GM12878 (cell line): ENCODE results near the gene B4GALNT4. TPM values are rescaled to one million over a fixed set of nuclear protein-coding genes. Genes with fewer than 3 reads are reported as not detected.

Source experiments
- ATAC-seq: fragments of 200-7000 bp; cut with Tn5 transposase; 3 replicates; pipeline ENCODE4 v1.9.1; 2020; ENCODE audit warnings: mild to moderate bottlenecking, moderate library complexity
- Bru-seq: library from RNA; stranded (reverse); fragments of 400-500 nt; gene quantifications from one replicate; lab custom pipeline; 2021; lab: Mats Ljungman, UMichigan
- BruChase-seq, 2 experiments: library from RNA; stranded (reverse); fragments of 400-500 nt; gene quantifications; one replicate each; lab custom pipeline; 2021; lab: Mats Ljungman, UMichigan
- BruUV-seq: library from RNA; stranded (reverse); fragments of 400-500 nt; replicated peaks from 2 replicates; lab custom pipeline; 2021; lab: Mats Ljungman, UMichigan
- CTCF ChIA-PET: fragments of 300-600 bp; sonication (Branson Sonifier 250); formaldehyde crosslinking; extraction: SDS; loops from one replicate; lab custom pipeline; 2021; ENCODE audit warnings: inconsistent platforms; lab: Yijun Ruan, JAX
- POLR2A ChIA-PET: fragments of 350-600 bp; formaldehyde crosslinking; extraction: SDS; loops from one replicate; lab custom pipeline; 2021; ENCODE audit warnings: inconsistent platforms; lab: Charles Lee
- RAD21 ChIA-PET: fragments of 300-600 bp; sonication (Branson Sonifier 250); formaldehyde crosslinking; loops from one replicate; lab custom pipeline; 2023; ENCODE audit warnings: antibody characterized with exemption; ENCODE audit not compliant: unreplicated experiment; lab: Charles Lee
- SMC1A ChIA-PET: fragments of 300-600 bp; sonication (Branson Sonifier 250); formaldehyde crosslinking; loops from one replicate; lab custom pipeline; 2023; ENCODE audit not compliant: unreplicated experiment, uncharacterized antibody; lab: Charles Lee
- DNase-seq: peaks from one replicate; pipeline ENCODE4 v3.0.0-alpha.2; 2011; ENCODE audit warnings: low read depth, low spot score
- FAIRE-seq: peaks from 3 replicates; lab custom pipeline; 2011; peaks lifted over from hg19 to GRCh38; lab: Jason Lieb, UNC
- H2AFZ ChIP-seq: 2 replicates; pipeline ENCODE4 v1.6.0; 2011; ENCODE audit warnings: low read depth, low read length, control low read depth; ENCODE audit not compliant: control insufficient read depth
- H3K27ac ChIP-seq: 2 replicates; pipeline ENCODE4 v1.5.1; 2011; ENCODE audit warnings: control low read depth; ENCODE audit not compliant: control insufficient read depth, insufficient read depth
- H3K27me3 ChIP-seq, 2 experiments: replicated peaks in 1 of 2; 2 replicates each; pipeline versions ENCODE4 v1.6.0 to v1.6.1; 2011; ENCODE audit warnings: low read length in 1 of 2; ENCODE audit not compliant: control insufficient read depth in 2 of 2, insufficient read depth in 2 of 2
- H3K36me3 ChIP-seq, 2 experiments: 2 replicates each; pipeline ENCODE4 v1.5.1; 2011; ENCODE audit warnings: low read length in 1 of 2; ENCODE audit not compliant: control insufficient read depth in 2 of 2, insufficient read depth in 2 of 2
- H3K4me1 ChIP-seq: 2 replicates; pipeline ENCODE4 v1.6.1; 2011; ENCODE audit warnings: mild to moderate bottlenecking, low read length, moderate library complexity, mixed read lengths; ENCODE audit not compliant: control insufficient read depth, insufficient read depth
- H3K4me2 ChIP-seq: 2 replicates; pipeline ENCODE4 v1.6.0; 2011; ENCODE audit warnings: control low read depth; ENCODE audit not compliant: control insufficient read depth, insufficient read depth
- H3K4me3 ChIP-seq: fragments of 200-600 bp; sonication (generic); 2 replicates; pipeline ENCODE4 v1.5.1; 2016
- H3K79me2 ChIP-seq: 2 replicates; pipeline ENCODE4 v1.6.0; 2011; ENCODE audit warnings: low read length; ENCODE audit not compliant: control insufficient read depth, insufficient read depth
- H3K9ac ChIP-seq: 2 replicates; pipeline ENCODE4 v1.8.0; 2011; ENCODE audit warnings: low read length, control low read depth, mixed read lengths; ENCODE audit not compliant: control insufficient read depth, insufficient read depth
- H3K9me3 ChIP-seq: replicated peaks from 3 replicates; pipeline ENCODE4 v1.5.1; 2011; ENCODE audit warnings: mild to moderate bottlenecking, low read length; ENCODE audit not compliant: control insufficient read depth, insufficient read depth
- H4K20me1 ChIP-seq: 2 replicates; pipeline ENCODE4 v1.6.0; 2011; ENCODE audit not compliant: control insufficient read depth, insufficient read depth
- BCLAF1 ChIP-seq: fragments of 450-650 bp; IDR thresholded peaks from 2 replicates; pipeline ENCODE4 v1.6.1; 2017; ENCODE audit warnings: antibody characterized with exemption, mild to moderate bottlenecking, moderate library complexity
- BRCA1 ChIP-seq: IDR thresholded peaks from 2 replicates; pipeline ENCODE4 v1.6.1; 2011; ENCODE audit warnings: low read depth, low read length, improper control_type of control experiment
- E2F8 ChIP-seq: fragments of 450-650 bp; IDR thresholded peaks from 2 replicates; pipeline ENCODE4 v1.6.1; 2018; ENCODE audit warnings: mild to moderate bottlenecking, low read depth, moderate library complexity; ENCODE audit not compliant: partially characterized antibody
- HSF1 ChIP-seq: fragments of 150-350 bp; IDR thresholded peaks from 2 replicates; pipeline ENCODE4 v1.6.1; 2014; ENCODE audit warnings: mild to moderate bottlenecking, low read depth, low read length
- MXI1 ChIP-seq: fragments of 150-350 bp; IDR thresholded peaks from 2 replicates; pipeline ENCODE4 v1.6.1; 2011; ENCODE audit warnings: low read depth, mild to moderate bottlenecking, inconsistent platforms, low read length, improper control_type of control experiment
- MYC ChIP-seq: IDR thresholded peaks from 2 replicates; pipeline ENCODE4 v1.6.1; 2011; ENCODE audit warnings: mild to moderate bottlenecking, low read length, moderate library complexity, inconsistent platforms; ENCODE audit not compliant: insufficient read depth, insufficient replicate concordance, insufficient read length, severe bottlenecking
- USF1 ChIP-seq: IDR thresholded peaks from 2 replicates; pipeline ENCODE4 v1.6.1; 2011; ENCODE audit warnings: borderline replicate concordance, low read depth, mild to moderate bottlenecking, moderate library complexity, mixed read lengths, low read length; ENCODE audit not compliant: insufficient read depth; ENCODE audit errors: extremely low read length
- WGBS: methylation state at CpG from one replicate; pipeline ENCODE4 v1.1.6; 2016; ENCODE audit warnings: low lambda C conversion rate; ENCODE audit not compliant: insufficient replicate concordance, insufficient coverage; ENCODE audit errors: missing lambda C conversion rate; 5-methylcytosine and 5-hydroxymethylcytosine counted together
- in situ Hi-C: fragments of 300-500 bp; cut with MboI; formaldehyde crosslinking; loops from 9 replicates; pipeline ENCODE4 v1.14.3; 2018; ENCODE audit warnings: mixed read lengths
- intact Hi-C: fragments of 100-400 bp; cut with micrococcal nuclease; formaldehyde crosslinking; loops from one replicate; pipeline ENCODE4 v1.14.2; 2022; ENCODE audit not compliant: unreplicated experiment
- long read RNA-seq, 2 experiments: library from polyadenylated mRNA; unstranded; transcript quantifications; one replicate each; pipeline ENCODE4 v2.0.0, GENCODE V29; 2019 to 2020
- polyA minus RNA-seq, 3 experiments: library from RNA; depleted of rRNA, polyadenylated mRNA; stranded (reverse); fragments of >200 nt; gene quantifications; 2 replicates each; pipeline ENCODE4 v1.2.3, GENCODE V29; 2011
- polyA plus RNA-seq, 11 experiments: library from polyadenylated mRNA; depleted of rRNA in 4 of 11; unstranded in 6 of 11; stranded (reverse) in 5 of 11; fragments of >200 nt; fragmentation: Nextera tagmentation in 4 of 11; fragmentation: Illumina TruSeq in 1 of 11; extraction: Ambion mirVana in 4 of 11; extraction: Trizol in 1 of 11; gene quantifications; 1 replicate in 1 of 11; 2 replicates in 10 of 11; pipeline versions ENCODE4 v1.2.1 to v1.2.3, GENCODE V29; 2011 to 2016; ENCODE audit warnings: inconsistent platforms in 2 of 11, missing spikeins in 2 of 11, low read depth in 1 of 11
- total RNA-seq, 4 experiments: library from RNA; depleted of rRNA in 3 of 4; stranded (reverse); fragments of >200 nt in 3 of 4; fragmentation: Illumina TruSeq in 1 of 4; extraction: Trizol in 1 of 4; gene quantifications; 2 replicates each; pipeline versions ENCODE4 v1.2.1 to v1.2.3, GENCODE V29; 2013 to 2021

Gene B4GALNT4
- 0.23 TPM in 1 of 2 replicates, not detected in the other for total RNA-seq (2013; cell fraction: nucleolus; rRNA removed)
- total RNA-seq (2014; rRNA removed) (0.06 and 1.4 TPM in 2 replicates), total RNA-seq (2014; rRNA removed; fragmentation: Illumina TruSeq; extraction: Trizol) (0.18 TPM in 1 of 2 replicates, not detected in the other), total RNA-seq (2021) (0.29 and 0.74 TPM in 2 replicates), polyA plus RNA-seq (2011; rRNA removed) (not detected in 2 replicates), polyA plus RNA-seq (2014; fragmentation: Illumina TruSeq; extraction: Trizol) (0.04 TPM in 1 of 2 replicates, not detected in the other), polyA plus RNA-seq (2014; fragmentation: Nextera tagmentation; extraction: Ambion mirVana) (not detected), polyA plus RNA-seq (2014; rRNA removed) (0.16 and 0.82 TPM in 2 replicates), polyA plus RNA-seq (2016; fragmentation: Nextera tagmentation; extraction: Ambion mirVana) (not detected), polyA minus RNA-seq (2011; rRNA and poly(A)+ RNA removed) (not detected in 2 replicates), Bru-seq, nascent RNA (percentile 10 among the genes with signal in this experiment), BruChase-seq, experiment 1, labeled RNA remaining after a 6-hour chase (percentile 18 among the genes with signal in this experiment), BruChase-seq, experiment 2, labeled RNA remaining after a 2-hour chase (percentile 11 among the genes with signal in this experiment)
- polyA plus RNA-seq (2011; ENCODE audit: low read depth), result not detected
- not detected in 2 replicates for polyA plus RNA-seq (2011; cell fraction: cytosol; rRNA removed)
- polyA plus RNA-seq (2011; cell fraction: nucleus; rRNA removed), result 0.07 TPM in 1 of 2 replicates, not detected in the other
- 0.24 TPM in 1 of 2 replicates, not detected in the other for polyA plus RNA-seq (2012)
- not detected in 2 replicates for polyA minus RNA-seq (2011; cell fraction: cytosol; rRNA and poly(A)+ RNA removed)
- not detected in 2 replicates for polyA minus RNA-seq (2011; cell fraction: nucleus; rRNA and poly(A)+ RNA removed)
- long read RNA-seq, experiment 1, result 0 reads
- long read RNA-seq, experiment 2, result 0 reads

- Histone ChIP-seq H3K9ac (no peak within 1 kb of the TSS), H3K9me3 (no peaks in the 10 kb centered on the region), H2AFZ (no peak within 1 kb of the TSS), H3K27me3 (peaks cover 4 to 8% of the 10 kb centered on the region in 2 experiments; a peak in 3 of 4 replicates), H3K4me3 (no peak within 1 kb of the TSS), H3K79me2 (no peaks in the 10 kb centered on the region), H3K4me2 (no peak within 1 kb of the TSS), H3K27ac (no peak within 1 kb of the TSS), H3K4me1 (no peaks in the 10 kb centered on the region), H4K20me1 (no peaks in the 10 kb centered on the region), H3K36me3 (no peaks in the 10 kb centered on the region)
- ChIA-PET RAD21 (no interaction called here), SMC1A (no interaction called here), CTCF (no interaction called here), POLR2A (no interaction called here)
- in situ Hi-C loops, result loop anchor here (10.0 kb wide), 1 partner anchor 165 kb away; the partner anchor contains the start of genes BET1L and RIC8A
- DNase-seq (no peak), FAIRE-seq (no peak), ATAC-seq (no peak)
- intact Hi-C loops, result no loop called here
- WGBS, result 73% methylated on average over 3 of the region's 118 CpGs
- BruUV-seq, result no TSS peak
- TF ChIP-seq BCLAF1 (no peak), USF1 (no peak), MXI1 (no peak), HSF1 (no peak), MYC (no peak), BRCA1 (no peak), E2F8 (no peak)
Observed at GRCh38 chr11:369336-370018, at the start of gene B4GALNT4. TSS of gene B4GALNT4 (plus strand) at chr11:369499. CDS start at chr11:369804, 305 bp downstream.
